Tibial artery (tissue), 4 donors: ENCODE measurements around the gene IKBIP.

Experiments used
- DNase-seq, 2 donors: peaks; one replicate each; pipeline ENCODE4 v3.0.0-alpha.2; 2019
- H3K27ac ChIP-seq, 2 donors: fragments of 200-600 bp; sonication (generic) in 1 of 2; 1 replicate in 1 of 2; 2 replicates in 1 of 2; pipeline ENCODE4 v1.5.1; 2018 to 2019; ENCODE audit warnings: mild to moderate bottlenecking in 1 of 2
- H3K27me3 ChIP-seq, 2 donors: fragments of 200-600 bp; sonication (generic) in 1 of 2; one replicate each; pipeline versions ENCODE4 v1.5.1 to v1.6.0; 2016 to 2019
- H3K36me3 ChIP-seq, 3 donors: fragments of 200-600 bp; sonication (generic) in 2 of 3; one replicate each; pipeline ENCODE4 v1.5.1; 2016 to 2019; ENCODE audit warnings: mild to moderate bottlenecking in 2 of 3
- H3K4me1 ChIP-seq, 4 donors: fragments of 200-600 bp; sonication (generic) in 2 of 4; 1 replicate in 3 of 4; 2 replicates in 1 of 4; pipeline ENCODE4 v1.5.1; 2016 to 2019
- H3K4me3 ChIP-seq, 2 donors: fragments of 200-600 bp; sonication (generic) in 1 of 2; 1 replicate in 1 of 2; 2 replicates in 1 of 2; pipeline ENCODE4 v1.5.1; 2018 to 2019; ENCODE audit warnings: mild to moderate bottlenecking in 2 of 2
- H3K9me3 ChIP-seq, 3 donors: fragments of 200-600 bp; sonication (generic) in 1 of 3; one replicate each; pipeline ENCODE4 v1.5.1; 2016 to 2019
- intact Hi-C: fragments of 100-400 bp; cut with DNase I; formaldehyde crosslinking; loops from one replicate; pipeline ENCODE4 v1.15.0; 2023; ENCODE audit warnings: low total_unique reads
- TF ChIP-seq, protein P1 (sequence below), 2 experiments: fragments of 200-600 bp in 1 of 2; fragments of 450-650 bp in 1 of 2; IDR thresholded peaks; one replicate each; pipeline ENCODE4 v1.5.1; 2017 to 2019; ENCODE audit warnings: antibody characterized with exemption in 2 of 2, mild to moderate bottlenecking in 1 of 2, moderate library complexity in 1 of 2

Gene IKBIP

DNA sequence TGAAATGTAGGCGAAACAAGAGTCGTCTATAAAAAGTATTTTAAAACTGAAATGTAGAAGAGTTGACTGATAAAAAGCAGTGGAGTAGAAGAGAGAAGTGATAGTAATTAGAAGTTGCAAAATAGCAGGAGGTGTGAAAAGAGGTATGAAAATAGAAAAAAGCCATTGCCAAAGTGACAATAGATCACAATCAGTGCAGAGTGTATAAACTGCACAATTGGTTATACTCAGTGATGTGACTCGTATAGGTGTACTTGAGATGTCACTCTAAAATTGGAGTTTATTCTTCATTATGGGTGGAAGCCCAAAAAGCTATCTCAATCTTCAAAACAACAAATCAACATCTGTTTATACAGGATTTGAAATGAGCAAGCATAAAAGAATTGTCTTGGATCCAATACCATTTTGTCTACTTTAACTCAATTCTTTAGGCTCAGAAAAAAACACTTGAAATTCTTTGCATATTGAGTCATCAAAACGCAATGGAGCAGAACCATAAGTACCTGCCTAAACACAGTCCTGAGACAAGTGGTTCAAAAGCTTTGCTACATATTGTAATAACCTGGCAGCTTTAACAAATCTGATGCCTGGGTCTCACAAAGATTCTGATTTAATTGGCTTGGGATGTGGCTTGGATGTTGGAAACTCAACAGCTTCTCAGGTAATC is 8.8 kb downstream of the IKBIP start:
- H3K9me3 ChIP-seq: no peaks in the 10 kb centered on the region
- no peaks in the 10 kb centered on the region for H3K4me1 ChIP-seq
- H3K36me3 ChIP-seq: no peaks in the 10 kb centered on the region
- no peak overlapping the region for H3K27ac ChIP-seq
- TF ChIP-seq, protein P1, sequence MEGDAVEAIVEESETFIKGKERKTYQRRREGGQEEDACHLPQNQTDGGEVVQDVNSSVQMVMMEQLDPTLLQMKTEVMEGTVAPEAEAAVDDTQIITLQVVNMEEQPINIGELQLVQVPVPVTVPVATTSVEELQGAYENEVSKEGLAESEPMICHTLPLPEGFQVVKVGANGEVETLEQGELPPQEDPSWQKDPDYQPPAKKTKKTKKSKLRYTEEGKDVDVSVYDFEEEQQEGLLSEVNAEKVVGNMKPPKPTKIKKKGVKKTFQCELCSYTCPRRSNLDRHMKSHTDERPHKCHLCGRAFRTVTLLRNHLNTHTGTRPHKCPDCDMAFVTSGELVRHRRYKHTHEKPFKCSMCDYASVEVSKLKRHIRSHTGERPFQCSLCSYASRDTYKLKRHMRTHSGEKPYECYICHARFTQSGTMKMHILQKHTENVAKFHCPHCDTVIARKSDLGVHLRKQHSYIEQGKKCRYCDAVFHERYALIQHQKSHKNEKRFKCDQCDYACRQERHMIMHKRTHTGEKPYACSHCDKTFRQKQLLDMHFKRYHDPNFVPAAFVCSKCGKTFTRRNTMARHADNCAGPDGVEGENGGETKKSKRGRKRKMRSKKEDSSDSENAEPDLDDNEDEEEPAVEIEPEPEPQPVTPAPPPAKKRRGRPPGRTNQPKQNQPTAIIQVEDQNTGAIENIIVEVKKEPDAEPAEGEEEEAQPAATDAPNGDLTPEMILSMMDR (IDR thresholded peaks at IDR 0.05): no peak
- no peak for DNase-seq
- intact Hi-C loops: no loop called here
- no peaks in the 10 kb centered on the region for H3K27me3 ChIP-seq
- H3K4me3 ChIP-seq: no peak overlapping the region

DNA sequence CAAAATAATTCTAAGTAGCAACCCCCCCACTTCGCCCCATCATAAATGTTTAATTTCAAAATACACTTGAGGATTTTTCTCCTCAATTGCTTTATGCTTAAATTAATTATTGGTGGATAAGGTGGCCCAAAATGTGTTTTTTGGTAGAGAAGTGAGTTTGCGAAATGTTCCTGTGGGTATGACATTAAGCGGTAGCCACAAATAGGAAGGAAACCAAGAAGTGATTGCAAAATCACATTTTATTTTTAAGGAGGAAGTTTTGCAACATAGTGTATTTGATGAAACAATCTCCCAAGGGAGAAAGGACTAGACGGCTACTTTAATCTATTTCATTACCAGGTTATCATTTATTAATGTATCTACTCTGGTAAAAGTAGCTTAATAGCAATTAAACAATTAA is 25.6 kb downstream of the IKBIP start:
- Histone ChIP-seq H3K27ac (no peak overlapping the region), H3K4me3 (no peak overlapping the region), H3K4me1 (no peaks in the 10 kb centered on the region), H3K36me3 (no peaks in the 10 kb centered on the region), H3K9me3 (no peaks in the 10 kb centered on the region), H3K27me3 (no peaks in the 10 kb centered on the region)
- intact Hi-C loops: no loop called here
- TF ChIP-seq, protein P1 (IDR thresholded peaks at IDR 0.05): no peak
- DNase-seq: no peak

DNA sequence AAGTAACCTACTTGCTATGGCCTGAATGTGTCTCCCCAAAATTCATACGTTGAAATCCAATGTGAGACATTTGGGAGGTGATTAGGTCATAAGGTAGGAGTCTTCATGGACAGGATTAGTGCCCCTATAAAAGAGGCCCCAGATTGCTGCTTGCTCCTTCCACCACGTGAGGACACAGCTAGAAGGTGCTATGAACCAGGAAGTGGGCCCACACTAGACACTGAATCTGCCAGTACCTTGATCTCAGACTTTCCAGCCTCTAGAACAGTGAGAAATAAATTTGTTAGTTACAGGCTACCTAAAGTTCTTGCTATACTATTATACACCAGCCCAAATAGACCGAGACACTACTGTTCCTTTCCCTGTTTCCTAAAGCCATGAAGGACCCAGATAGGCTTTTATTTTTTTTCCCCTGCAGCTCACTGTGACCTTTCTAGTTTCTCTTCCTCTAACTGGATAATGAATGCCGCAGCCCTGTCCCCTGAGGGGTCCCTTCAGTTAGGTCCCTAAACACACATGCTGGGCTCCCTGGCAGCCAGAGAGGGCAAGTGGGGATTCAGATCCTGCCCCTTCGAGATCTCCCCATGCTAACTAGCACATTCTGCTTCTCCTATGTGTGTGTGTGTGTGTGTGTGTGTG is 31.8 kb downstream of the IKBIP start:
- no peaks in the 10 kb centered on the region for H3K27me3 ChIP-seq
- no peak overlapping the region for H3K4me3 ChIP-seq
- DNase-seq: no peak
- TF ChIP-seq, protein P1 (IDR thresholded peaks at IDR 0.05): no peak
- H3K4me1 ChIP-seq: no peaks in the 10 kb centered on the region
- H3K36me3 ChIP-seq: no peaks in the 10 kb centered on the region
- no peak overlapping the region for H3K27ac ChIP-seq
- H3K9me3 ChIP-seq: no peaks in the 10 kb centered on the region
- intact Hi-C loops: no loop called here

DNA sequence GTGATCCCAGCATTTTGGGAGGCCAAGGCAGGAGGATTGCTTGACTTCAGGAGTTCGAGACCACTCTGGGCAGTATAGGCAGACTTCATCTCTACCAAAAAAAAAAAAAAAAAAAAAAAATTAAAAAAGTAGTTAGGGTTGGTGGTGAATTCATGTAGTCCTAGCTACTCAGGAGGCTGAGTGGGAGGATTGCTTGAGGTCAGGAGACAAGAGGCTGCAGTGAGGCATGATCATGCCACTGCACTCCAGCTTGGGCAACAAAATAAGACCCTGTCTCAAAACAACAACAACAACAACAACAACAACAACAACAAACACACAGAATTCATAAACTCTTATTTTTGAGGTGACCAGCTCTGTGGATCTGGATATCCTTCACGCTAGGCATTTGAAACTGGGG is 34.0 kb downstream of the IKBIP start:
- no peak overlapping the region for H3K4me3 ChIP-seq
- intact Hi-C loops: no loop called here
- TF ChIP-seq, protein P1 (IDR thresholded peaks at IDR 0.05): no peak
- H3K4me1 ChIP-seq: no peaks in the 10 kb centered on the region
- H3K36me3 ChIP-seq: peaks cover 0 to under 1% (median 0%) of the 10 kb centered on the region in 3 donors
- no peak overlapping the region for H3K27ac ChIP-seq
- no peak for DNase-seq
- no peaks in the 10 kb centered on the region for H3K9me3 ChIP-seq
- H3K27me3 ChIP-seq: no peaks in the 10 kb centered on the region

DNA sequence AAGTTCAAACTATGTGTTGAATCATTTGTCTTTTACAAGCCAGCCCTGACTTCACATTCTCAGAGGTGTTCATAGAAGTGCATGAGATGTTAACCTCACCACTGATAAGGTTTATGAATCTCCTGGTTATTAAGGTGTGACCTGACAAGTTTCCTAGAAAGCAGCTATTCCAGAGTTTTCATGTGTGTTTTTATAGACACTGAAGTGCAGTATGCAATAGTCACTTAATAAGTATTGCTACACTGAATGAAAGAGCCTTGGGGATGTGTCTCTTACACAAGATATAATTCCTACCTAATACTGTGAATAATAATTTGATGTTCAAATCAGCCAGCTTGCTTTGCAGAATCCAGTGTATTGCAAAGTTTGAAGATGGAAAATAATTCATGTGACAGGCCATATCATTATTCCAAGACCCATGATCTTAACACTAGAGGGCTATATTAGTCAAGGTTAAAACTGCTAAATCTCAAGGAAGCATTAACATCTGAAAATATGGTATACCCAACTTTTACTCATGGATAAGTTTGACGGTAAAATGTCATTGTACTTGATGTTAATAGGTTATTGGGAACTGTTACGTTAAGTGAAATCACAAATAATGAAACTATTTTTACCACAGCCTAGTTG is 38.1 kb downstream of the IKBIP start:
- no peaks in the 10 kb centered on the region for H3K9me3 ChIP-seq
- H3K4me1 ChIP-seq: no peaks in the 10 kb centered on the region
- intact Hi-C loops: no loop called here
- no peaks in the 10 kb centered on the region for H3K27me3 ChIP-seq
- no peak overlapping the region for H3K27ac ChIP-seq
- H3K36me3 ChIP-seq: peaks cover 25 to 40% (median 35%) of the 10 kb centered on the region in 3 donors
- DNase-seq: no peak
- TF ChIP-seq, protein P1 (IDR thresholded peaks at IDR 0.05): no peak
- H3K4me3 ChIP-seq: no peak overlapping the region
